ENCODE data around the gene ERFL. TPM values are rescaled to one million over a fixed set of nuclear protein-coding genes. Genes with fewer than 3 reads are reported as not detected.

ERFL gene
- total and polyA plus RNA-seq, 2 donors (not counting 1 experiment from before 2014, with no cell fraction given), result 2.3 to 5.5 TPM

DNA sequence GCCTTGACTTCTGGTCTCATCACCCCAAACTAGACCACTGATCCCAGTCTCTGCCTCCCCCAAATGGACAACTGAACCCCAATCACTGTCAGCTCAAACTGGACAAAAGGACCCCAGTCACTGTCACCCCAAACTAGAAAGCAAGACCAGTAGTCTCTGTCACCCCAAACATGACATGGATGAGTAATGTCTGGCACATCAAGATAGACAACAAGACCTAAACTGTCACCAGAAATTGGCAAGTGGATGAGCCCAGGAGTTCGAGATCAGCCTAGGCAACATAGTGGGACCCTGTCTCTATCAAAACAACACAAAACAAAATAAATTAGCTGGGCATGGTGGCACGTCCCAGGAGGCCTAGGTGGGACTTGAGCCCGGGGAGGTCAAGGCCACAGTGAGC is 18.8 kb upstream of the ERFL start:
- no peak overlapping the region for H2AFZ ChIP-seq (ENCODE audit: insufficient read depth, low read depth, low read length, poor library complexity, severe bottlenecking)
- Mint-ChIP-seq H3K4me1 (peaks cover 69% of the 10 kb centered on the region), H3K27ac (peak overlapping the region; percentile 94), H3K9me3 (ENCODE audit: insufficient read depth) (no peaks in the 10 kb centered on the region), H3K4me3 (peak overlapping the region; percentile 74), H3K27me3 (no peaks in the 10 kb centered on the region)
- peak overlapping the region; percentile 72 for H3K4me2 ChIP-seq (replicated peaks; ENCODE audit: low read depth, low read length, poor library complexity, severe bottlenecking)
- no peak for ATAC-seq (ENCODE audit: low read depth)
- intact Hi-C loops (cut with micrococcal nuclease), result no loop called here
- no peaks in the 10 kb centered on the region for H3K9me3 ChIP-seq (ENCODE audit: control extremely low read depth in 1 of 3, control insufficient read depth in 2 of 3, insufficient read depth in 1 of 3, low read length in 2 of 3)
- TF ChIP-seq, protein P1, sequence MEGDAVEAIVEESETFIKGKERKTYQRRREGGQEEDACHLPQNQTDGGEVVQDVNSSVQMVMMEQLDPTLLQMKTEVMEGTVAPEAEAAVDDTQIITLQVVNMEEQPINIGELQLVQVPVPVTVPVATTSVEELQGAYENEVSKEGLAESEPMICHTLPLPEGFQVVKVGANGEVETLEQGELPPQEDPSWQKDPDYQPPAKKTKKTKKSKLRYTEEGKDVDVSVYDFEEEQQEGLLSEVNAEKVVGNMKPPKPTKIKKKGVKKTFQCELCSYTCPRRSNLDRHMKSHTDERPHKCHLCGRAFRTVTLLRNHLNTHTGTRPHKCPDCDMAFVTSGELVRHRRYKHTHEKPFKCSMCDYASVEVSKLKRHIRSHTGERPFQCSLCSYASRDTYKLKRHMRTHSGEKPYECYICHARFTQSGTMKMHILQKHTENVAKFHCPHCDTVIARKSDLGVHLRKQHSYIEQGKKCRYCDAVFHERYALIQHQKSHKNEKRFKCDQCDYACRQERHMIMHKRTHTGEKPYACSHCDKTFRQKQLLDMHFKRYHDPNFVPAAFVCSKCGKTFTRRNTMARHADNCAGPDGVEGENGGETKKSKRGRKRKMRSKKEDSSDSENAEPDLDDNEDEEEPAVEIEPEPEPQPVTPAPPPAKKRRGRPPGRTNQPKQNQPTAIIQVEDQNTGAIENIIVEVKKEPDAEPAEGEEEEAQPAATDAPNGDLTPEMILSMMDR (IDR thresholded peaks at IDR 0.05), result no peak
- TF ChIP-seq EZH2 (IDR thresholded peaks at IDR 0.05; ENCODE audit: borderline replicate concordance, insufficient read depth, low read depth, low read length, poor library complexity, severe bottlenecking), result no peak
- no peak overlapping the region for H3K4me3 ChIP-seq (ENCODE audit: control extremely low read depth in 1 of 5, extremely low read depth in 1 of 5, insufficient read depth in 1 of 5, low read depth in 2 of 5, low read length in 4 of 5)
- H3K4me1 ChIP-seq (ENCODE audit: control insufficient read depth in 2 of 2, insufficient read depth in 2 of 2, low read length in 2 of 2), result peaks cover 53 to 65% of the 10 kb centered on the region in 2 donors
- CTCF ChIA-PET, result interaction anchor here (0.7 to 14.8 kb wide), 6 partner anchors 11 to 154 kb away, joined by 3 to 331 read pairs (median 21); partner anchors contain the start of genes CD79A, RABAC1 and RPS19
- H3K27me3 ChIP-seq (replicated peaks in 1 of 4; ENCODE audit: control extremely low read depth in 1 of 4, control insufficient read depth in 3 of 4, insufficient read depth in 4 of 4, low read length in 3 of 4), result no peaks in the 10 kb centered on the region
- peak overlapping the region; percentile 94 to 96 for H3K27ac ChIP-seq (ENCODE audit: low read length in 2 of 2)
- no peaks in the 10 kb centered on the region for H3K36me3 ChIP-seq (replicated peaks in 1 of 2; ENCODE audit: control extremely low read depth in 1 of 2, control insufficient read depth in 1 of 2, extremely low read depth in 1 of 2, insufficient read depth in 2 of 2, low read length in 1 of 2)
- peak; percentile 14 for DNase-seq
- peaks cover 25% of the 10 kb centered on the region for H3K79me2 ChIP-seq (ENCODE audit: control insufficient read depth, insufficient read depth, low read length)
- no peak overlapping the region for H3K9ac ChIP-seq (ENCODE audit: low read length)
- H4K20me1 ChIP-seq (ENCODE audit: control insufficient read depth, insufficient read depth, low read length, poor library complexity, severe bottlenecking), result no peaks in the 10 kb centered on the region
- 95% methylated on average over 2 of the region's 3 CpGs for WGBS (ENCODE audit: insufficient coverage)
- POLR2A ChIA-PET, result interaction anchor here (1.9 to 4.4 kb wide), 4 partner anchors 10 to 72 kb away, joined by 5 to 94 read pairs (median 18); partner anchors contain the start of genes ARHGEF1 and CD79A

- Mint-ChIP-seq H3K4me1 (peaks cover 71% of the 10 kb centered on the region), H3K27me3 (no peaks in the 10 kb centered on the region), H3K4me3 (peak overlapping the region; percentile 81), H3K9me3 (ENCODE audit: insufficient read depth) (no peaks in the 10 kb centered on the region), H3K27ac (peak overlapping the region; percentile 100)
- peak overlapping the region; percentile 33 for H3K9ac ChIP-seq (ENCODE audit: low read length)
- TF ChIP-seq, protein P1 (IDR thresholded peaks at IDR 0.05), result no peak
- TF ChIP-seq EZH2 (IDR thresholded peaks at IDR 0.05; ENCODE audit: borderline replicate concordance, insufficient read depth, low read depth, low read length, poor library complexity, severe bottlenecking), result no peak
- H2AFZ ChIP-seq (ENCODE audit: insufficient read depth, low read depth, low read length, poor library complexity, severe bottlenecking), result no peak overlapping the region
- CTCF ChIA-PET, result interaction anchor here (0.9 to 14.8 kb wide), 12 partner anchors 8 to 152 kb away, joined by 3 to 331 read pairs (median 11); partner anchors contain the start of genes CD79A, ERFL, RABAC1 and RPS19
- H3K9me3 ChIP-seq (ENCODE audit: control extremely low read depth in 1 of 3, control insufficient read depth in 2 of 3, insufficient read depth in 1 of 3, low read length in 2 of 3), result no peaks in the 10 kb centered on the region
- H3K27ac ChIP-seq (ENCODE audit: low read length in 2 of 2), result peak overlapping the region; percentile 94 to 96
- H3K4me1 ChIP-seq (ENCODE audit: control insufficient read depth in 2 of 2, insufficient read depth in 2 of 2, low read length in 2 of 2), result peaks cover 57 to 71% of the 10 kb centered on the region in 2 donors
- H3K4me3 ChIP-seq (ENCODE audit: control extremely low read depth in 1 of 5, extremely low read depth in 1 of 5, insufficient read depth in 1 of 5, low read depth in 2 of 5, low read length in 4 of 5), result peak overlapping the region in 1 of 5 experiments; percentile 23
- peak overlapping the region; percentile 72 for H3K4me2 ChIP-seq (replicated peaks; ENCODE audit: low read depth, low read length, poor library complexity, severe bottlenecking)
- DNase-seq (peak; percentile 97), ATAC-seq (ENCODE audit: low read depth) (peak; percentile 87)
- intact Hi-C loops (cut with micrococcal nuclease), result loop anchor here (1.0 to 2.0 kb wide), 4 partner anchors 14 to 68 kb away; partner anchors contain the start of genes CD79A, ERFL and RABAC1
- no peaks in the 10 kb centered on the region for H3K27me3 ChIP-seq (replicated peaks in 1 of 4; ENCODE audit: control extremely low read depth in 1 of 4, control insufficient read depth in 3 of 4, insufficient read depth in 4 of 4, low read length in 3 of 4)
- H3K79me2 ChIP-seq (ENCODE audit: control insufficient read depth, insufficient read depth, low read length), result peaks cover 14% of the 10 kb centered on the region
- no peaks in the 10 kb centered on the region for H4K20me1 ChIP-seq (ENCODE audit: control insufficient read depth, insufficient read depth, low read length, poor library complexity, severe bottlenecking)
- WGBS (ENCODE audit: insufficient coverage), result 3% methylated on average over 4 of the region's 8 CpGs
- H3K36me3 ChIP-seq (replicated peaks in 1 of 2; ENCODE audit: control extremely low read depth in 1 of 2, control insufficient read depth in 1 of 2, extremely low read depth in 1 of 2, insufficient read depth in 2 of 2, low read length in 1 of 2), result no peaks in the 10 kb centered on the region
- POLR2A ChIA-PET, result interaction anchor here (0.6 to 4.4 kb wide), 18 partner anchors 8 to 610 kb away, joined by 3 to 94 read pairs (median 8); partner anchors contain the start of genes ARHGEF1, CD79A, ERFL and RABAC1
These were observed 17.0 kb upstream of the ERFL start for GRCh38 chr19:41945135-41945766.
